GM12878 (cell line): ENCODE results near the gene CYBB. TPM values are rescaled to one million over a fixed set of nuclear protein-coding genes. Genes with fewer than 3 reads are reported as not detected.

Experiments used
- ATAC-seq: fragments of 200-7000 bp; cut with Tn5 transposase; 3 replicates; pipeline ENCODE4 v1.9.1; 2020; ENCODE audit warnings: mild to moderate bottlenecking, moderate library complexity
- BruUV-seq: library from RNA; stranded (reverse); fragments of 400-500 nt; replicated peaks from 2 replicates; lab custom pipeline; 2021; lab: Mats Ljungman, UMichigan
- CTCF ChIA-PET: fragments of 300-600 bp; sonication (Branson Sonifier 250); formaldehyde crosslinking; extraction: SDS; loops from one replicate; lab custom pipeline; 2021; ENCODE audit warnings: inconsistent platforms; lab: Yijun Ruan, JAX
- POLR2A ChIA-PET: fragments of 350-600 bp; formaldehyde crosslinking; extraction: SDS; loops from one replicate; lab custom pipeline; 2021; ENCODE audit warnings: inconsistent platforms; lab: Charles Lee
- RAD21 ChIA-PET: fragments of 300-600 bp; sonication (Branson Sonifier 250); formaldehyde crosslinking; loops from one replicate; lab custom pipeline; 2023; ENCODE audit warnings: antibody characterized with exemption; ENCODE audit not compliant: unreplicated experiment; lab: Charles Lee
- SMC1A ChIA-PET: fragments of 300-600 bp; sonication (Branson Sonifier 250); formaldehyde crosslinking; loops from one replicate; lab custom pipeline; 2023; ENCODE audit not compliant: unreplicated experiment, uncharacterized antibody; lab: Charles Lee
- DNase-seq: peaks from one replicate; pipeline ENCODE4 v3.0.0-alpha.2; 2011; ENCODE audit warnings: low read depth, low spot score
- FAIRE-seq: peaks from 3 replicates; lab custom pipeline; 2011; peaks lifted over from hg19 to GRCh38; lab: Jason Lieb, UNC
- H2AFZ ChIP-seq: 2 replicates; pipeline ENCODE4 v1.6.0; 2011; ENCODE audit warnings: low read depth, low read length, control low read depth; ENCODE audit not compliant: control insufficient read depth
- H3K27ac ChIP-seq: 2 replicates; pipeline ENCODE4 v1.5.1; 2011; ENCODE audit warnings: control low read depth; ENCODE audit not compliant: control insufficient read depth, insufficient read depth
- H3K27me3 ChIP-seq, 2 experiments: replicated peaks in 1 of 2; 2 replicates each; pipeline versions ENCODE4 v1.6.0 to v1.6.1; 2011; ENCODE audit warnings: low read length in 1 of 2; ENCODE audit not compliant: control insufficient read depth in 2 of 2, insufficient read depth in 2 of 2
- H3K36me3 ChIP-seq, 2 experiments: 2 replicates each; pipeline ENCODE4 v1.5.1; 2011; ENCODE audit warnings: low read length in 1 of 2; ENCODE audit not compliant: control insufficient read depth in 2 of 2, insufficient read depth in 2 of 2
- H3K4me1 ChIP-seq: 2 replicates; pipeline ENCODE4 v1.6.1; 2011; ENCODE audit warnings: mild to moderate bottlenecking, low read length, moderate library complexity, mixed read lengths; ENCODE audit not compliant: control insufficient read depth, insufficient read depth
- H3K4me2 ChIP-seq: 2 replicates; pipeline ENCODE4 v1.6.0; 2011; ENCODE audit warnings: control low read depth; ENCODE audit not compliant: control insufficient read depth, insufficient read depth
- H3K4me3 ChIP-seq: fragments of 200-600 bp; sonication (generic); 2 replicates; pipeline ENCODE4 v1.5.1; 2016
- H3K79me2 ChIP-seq: 2 replicates; pipeline ENCODE4 v1.6.0; 2011; ENCODE audit warnings: low read length; ENCODE audit not compliant: control insufficient read depth, insufficient read depth
- H3K9ac ChIP-seq: 2 replicates; pipeline ENCODE4 v1.8.0; 2011; ENCODE audit warnings: low read length, control low read depth, mixed read lengths; ENCODE audit not compliant: control insufficient read depth, insufficient read depth
- H3K9me3 ChIP-seq: replicated peaks from 3 replicates; pipeline ENCODE4 v1.5.1; 2011; ENCODE audit warnings: mild to moderate bottlenecking, low read length; ENCODE audit not compliant: control insufficient read depth, insufficient read depth
- H4K20me1 ChIP-seq: 2 replicates; pipeline ENCODE4 v1.6.0; 2011; ENCODE audit not compliant: control insufficient read depth, insufficient read depth
- CEBPZ ChIP-seq: fragments of 150-350 bp; IDR thresholded peaks from 2 replicates; pipeline ENCODE4 v1.6.1; 2016; ENCODE audit warnings: low read depth, low read length
- CHD4 ChIP-seq: fragments of 200-600 bp; sonication (generic); IDR thresholded peaks from 2 replicates; pipeline ENCODE4 v1.6.1; 2016; ENCODE audit warnings: mild to moderate bottlenecking
- E4F1 ChIP-seq: fragments of 450-650 bp; IDR thresholded peaks from 2 replicates; pipeline ENCODE4 v1.6.1; 2018; ENCODE audit warnings: borderline replicate concordance, mild to moderate bottlenecking; ENCODE audit not compliant: partially characterized antibody
- HCFC1 ChIP-seq: fragments of 150-350 bp; IDR thresholded peaks from 2 replicates; pipeline ENCODE4 v1.6.1; 2014; ENCODE audit warnings: low read length
- SUPT20H ChIP-seq: IDR thresholded peaks from 2 replicates; pipeline ENCODE4 v1.6.1; 2011; ENCODE audit warnings: low read depth, mild to moderate bottlenecking, low read length, moderate library complexity, borderline replicate concordance; ENCODE audit not compliant: control insufficient read depth
- ZBTB11 ChIP-seq: fragments of 450-650 bp; formaldehyde crosslinking; IDR thresholded peaks from 2 replicates; pipeline ENCODE4 v1.5.0; 2022; ENCODE audit warnings: mild to moderate bottlenecking, missing genetic modification characterization
- ZNF592 ChIP-seq: fragments of 450-650 bp; IDR thresholded peaks from 2 replicates; pipeline ENCODE4 v1.6.1; 2017; ENCODE audit warnings: mild to moderate bottlenecking, moderate library complexity
- WGBS: methylation state at CpG from one replicate; pipeline ENCODE4 v1.1.6; 2016; ENCODE audit warnings: low lambda C conversion rate; ENCODE audit not compliant: insufficient replicate concordance, insufficient coverage; ENCODE audit errors: missing lambda C conversion rate; 5-methylcytosine and 5-hydroxymethylcytosine counted together
- in situ Hi-C: fragments of 300-500 bp; cut with MboI; formaldehyde crosslinking; loops from 9 replicates; pipeline ENCODE4 v1.14.3; 2018; ENCODE audit warnings: mixed read lengths
- intact Hi-C: fragments of 100-400 bp; cut with micrococcal nuclease; formaldehyde crosslinking; loops from one replicate; pipeline ENCODE4 v1.14.2; 2022; ENCODE audit not compliant: unreplicated experiment
- polyA plus RNA-seq, 11 experiments: library from polyadenylated mRNA; depleted of rRNA in 4 of 11; unstranded in 6 of 11; stranded (reverse) in 5 of 11; fragments of >200 nt; fragmentation: Nextera tagmentation in 4 of 11; fragmentation: Illumina TruSeq in 1 of 11; extraction: Ambion mirVana in 4 of 11; extraction: Trizol in 1 of 11; gene quantifications; 1 replicate in 1 of 11; 2 replicates in 10 of 11; pipeline versions ENCODE4 v1.2.1 to v1.2.3, GENCODE V29; 2011 to 2016; ENCODE audit warnings: inconsistent platforms in 2 of 11, missing spikeins in 2 of 11, low read depth in 1 of 11
- total RNA-seq, 4 experiments: library from RNA; depleted of rRNA in 3 of 4; stranded (reverse); fragments of >200 nt in 3 of 4; fragmentation: Illumina TruSeq in 1 of 4; extraction: Trizol in 1 of 4; gene quantifications; 2 replicates each; pipeline versions ENCODE4 v1.2.1 to v1.2.3, GENCODE V29; 2013 to 2021

Gene CYBB
- total and polyA plus RNA-seq, 10 of the 15 experiments (the other 5 are each of a cell fraction or from before 2014, with no cell fraction given), result 6.2 to 73.9 (median 24.8) TPM

DNA sequence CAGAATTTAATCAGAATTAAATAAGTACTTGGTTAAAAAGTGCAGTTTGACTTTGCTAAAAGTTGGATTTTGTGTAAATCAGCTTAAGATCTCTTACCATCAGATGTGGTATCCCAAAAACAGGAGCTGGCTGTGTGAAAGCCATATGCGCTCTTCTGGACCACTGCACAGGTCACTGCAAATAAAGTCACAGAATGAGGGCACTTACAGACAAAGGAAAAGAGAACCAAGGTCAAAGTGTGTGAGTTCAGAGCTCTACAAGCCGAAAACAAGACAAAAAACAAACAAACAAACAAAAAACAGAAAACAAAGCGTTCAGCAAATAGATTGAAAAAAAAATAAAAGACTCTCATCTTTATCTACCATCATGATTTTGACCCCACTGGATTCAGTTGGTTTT, 61.1 kb downstream of the CYBB start:
- no peaks in the 10 kb centered on the region for H3K79me2 ChIP-seq
- H3K4me3 ChIP-seq, result no peak overlapping the region
- in situ Hi-C loops, result loop anchor here (25.0 kb wide), 1 partner anchor 354 kb away; no protein-coding TSS in a partner anchor
- H3K9me3 ChIP-seq, result no peaks in the 10 kb centered on the region
- BruUV-seq, result no TSS peak
- H4K20me1 ChIP-seq, result no peaks in the 10 kb centered on the region
- RAD21 ChIA-PET, result interaction anchor here (1.8 kb wide), 1 partner anchor 95 kb away, joined by 9 read pairs; no protein-coding TSS in a partner anchor
- SMC1A ChIA-PET, result interaction anchor here (0.8 to 4.0 kb wide), 2 partner anchors 16 to 96 kb away, joined by 4 to 31 read pairs; no protein-coding TSS in a partner anchor
- H3K4me2 ChIP-seq, result no peak overlapping the region
- H3K4me1 ChIP-seq, result no peaks in the 10 kb centered on the region
- no peak for ATAC-seq
- H2AFZ ChIP-seq, result no peak overlapping the region
- intact Hi-C loops, result no loop called here
- no peak overlapping the region for H3K9ac ChIP-seq
- FAIRE-seq, result no peak
- POLR2A ChIA-PET, result no interaction called here
- H3K36me3 ChIP-seq, result no peaks in the 10 kb centered on the region
- H3K27ac ChIP-seq, result no peak overlapping the region
- TF ChIP-seq ZBTB11 (no peak), CHD4 (no peak), E4F1 (no peak), SUPT20H (no peak), HCFC1 (no peak), ZNF592 (no peak), CEBPZ (no peak)
- CTCF ChIA-PET, result interaction anchor here (3.9 kb wide), 1 partner anchor 16 kb away, joined by 29 read pairs; no protein-coding TSS in a partner anchor
- no peaks in the 10 kb centered on the region for H3K27me3 ChIP-seq
- no peak for DNase-seq
- 69% methylated on average over 3 of the region's 3 CpGs for WGBS
